H1 (cell line): ENCODE results near the gene LTBP1. TPM values are rescaled to one million over a fixed set of nuclear protein-coding genes. Genes with fewer than 3 reads are reported as not detected.

Source experiments
- EZH2 ChIP-seq: fragments of 200-600 bp; sonication (generic); IDR thresholded peaks from 2 replicates; pipeline ENCODE4 v1.7.1; 2012; ENCODE audit warnings: low read depth, mild to moderate bottlenecking, moderate library complexity, low read length, inconsistent platforms; ENCODE audit not compliant: severe bottlenecking
- HDAC2 ChIP-seq, 2 experiments: fragments of 300-600 bp in 1 of 2; sonication (generic) in 1 of 2; IDR thresholded peaks; 2 replicates each; pipeline ENCODE4 v1.6.1; 2011 to 2012; ENCODE audit warnings: low read depth in 2 of 2, low read length in 2 of 2, mild to moderate bottlenecking in 2 of 2, moderate library complexity in 2 of 2, borderline replicate concordance in 1 of 2, inconsistent platforms in 1 of 2
- JUN ChIP-seq: IDR thresholded peaks from 2 replicates; pipeline ENCODE4 v1.6.1; 2011; ENCODE audit warnings: low read depth, mild to moderate bottlenecking, improper control_type of control experiment, low read length
- MAX ChIP-seq: IDR thresholded peaks from 2 replicates; pipeline ENCODE4 v1.6.1; 2012; ENCODE audit warnings: inconsistent platforms
- polyA plus RNA-seq, 7 experiments: library from polyadenylated mRNA; depleted of rRNA in 3 of 7; stranded (reverse) in 5 of 7; unstranded in 2 of 7; fragments of >200 nt in 5 of 7; fragments of 200-250 nt in 2 of 7; gene quantifications; 1 replicate in 5 of 7; 2 replicates in 1 of 7; 4 replicates in 1 of 7; pipeline versions ENCODE4 v1.2.1 to v1.2.3, GENCODE V29; 2011 to 2013; ENCODE audit warnings: missing spikeins in 2 of 7, mixed read lengths in 2 of 7
- total RNA-seq: library from RNA; stranded (reverse); fragmentation: NEBNext Ultra II Directional; extraction: Animal tissue kit (Norgen Biotek cat#: 25700); gene quantifications from 2 replicates; pipeline ENCODE4 v1.2.1, GENCODE V29; 2021

The LTBP1 gene
- total and polyA plus RNA-seq, 2 of the 8 experiments (the other 6 are each of a cell fraction or from before 2014, with no cell fraction given) = 15.4 to 24.7 TPM

GRCh38 chr2:32902174-32902573 is 44.6 kb upstream of the LTBP1 start (continued):
- TF ChIP-seq MAX (no peak), EZH2 (no peak), HDAC2 (IDR thresholded peaks at IDR 0.05; ENCODE audit: borderline replicate concordance in 1 of 2, low read depth in 2 of 2, low read length in 2 of 2) (no peak), JUN (no peak)
